ENCODE results near the gene PRICKLE2.

The PRICKLE2 gene

GRCh38 chr3:64196236-64196929, 28.9 kb downstream of the PRICKLE2 start:
- peaks cover 4% of the 10 kb centered on the region for H3K9me3 ChIP-seq (ENCODE audit: insufficient read depth, low read depth, low read length)
- H3K4me3 ChIP-seq (ENCODE audit: low read depth, low read length), result no peak overlapping the region
- no peak overlapping the region for H2AFZ ChIP-seq (ENCODE audit: insufficient read depth, low read length, poor library complexity)
- no peak overlapping the region for H4K91ac ChIP-seq (ENCODE audit: low read depth, low read length)
- H2BK120ac ChIP-seq (ENCODE audit: insufficient read depth, low read length, poor library complexity), result no peak overlapping the region
- H3K14ac ChIP-seq (ENCODE audit: low read length), result no peak overlapping the region
- H3K79me2 ChIP-seq (ENCODE audit: control insufficient read depth, insufficient read depth, low read length, poor library complexity), result peaks cover 2% of the 10 kb centered on the region
- 100% methylated on average over 1 of the region's 5 CpGs for WGBS (ENCODE audit: extremely low coverage, insufficient coverage, insufficient read length)
- H3K23ac ChIP-seq (ENCODE audit: low read length), result no peak overlapping the region
- H2BK5ac ChIP-seq (ENCODE audit: low read depth, low read length, poor library complexity), result no peak overlapping the region
- H3K9ac ChIP-seq (ENCODE audit: low read length), result no peak overlapping the region
- H3K4ac ChIP-seq (ENCODE audit: low read depth, low read length), result no peak overlapping the region
- no peak overlapping the region for H3K27ac ChIP-seq (ENCODE audit: low read depth, low read length)
- H3K4me2 ChIP-seq (ENCODE audit: low read length), result no peak overlapping the region
- H2BK12ac ChIP-seq (ENCODE audit: low read length), result no peak overlapping the region
- H4K8ac ChIP-seq (ENCODE audit: low read depth, low read length), result no peak overlapping the region
- H3K4me1 ChIP-seq (ENCODE audit: control insufficient read depth in 1 of 2, insufficient read depth in 2 of 2, low read length in 2 of 2), result peaks cover 3 to 4% of the 10 kb centered on the region in 2 experiments
- DNase-seq, result no peak
- no peak overlapping the region for H2AK5ac ChIP-seq (ENCODE audit: low read length)
- H3K27me3 ChIP-seq (ENCODE audit: insufficient read depth, low read length), result no peaks in the 10 kb centered on the region
- peaks cover 12 to 20% of the 10 kb centered on the region in 2 experiments for H3K36me3 ChIP-seq (ENCODE audit: control insufficient read depth in 1 of 2, insufficient read depth in 2 of 2, low read length in 2 of 2)
- no peak overlapping the region for H4K12ac ChIP-seq (ENCODE audit: low read depth, low read length)
- H3K18ac ChIP-seq (ENCODE audit: low read length), result no peak overlapping the region
- H3K79me1 ChIP-seq (ENCODE audit: low read length), result peaks cover 3% of the 10 kb centered on the region

DNA sequence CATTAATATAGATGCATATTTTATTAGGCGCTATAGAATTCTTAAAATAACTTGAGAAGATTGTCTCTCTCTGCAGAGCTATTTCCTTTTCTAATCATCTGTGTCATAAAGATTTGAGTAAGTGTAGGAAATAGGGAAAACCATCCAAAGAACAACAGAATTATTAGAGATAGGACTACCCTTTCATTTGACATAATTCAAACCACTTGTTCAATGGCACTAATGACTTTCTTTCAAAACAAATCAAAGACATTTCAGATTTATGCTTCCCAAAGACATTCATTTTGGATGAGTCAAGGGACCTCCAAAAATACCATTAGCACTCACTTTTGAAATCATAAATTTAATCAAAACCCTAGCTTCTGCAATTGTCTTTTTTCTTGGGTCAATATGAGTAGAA, 29.5 kb downstream of the PRICKLE2 start:
- H3K4me2 ChIP-seq (ENCODE audit: low read length), result no peak overlapping the region

DNA sequence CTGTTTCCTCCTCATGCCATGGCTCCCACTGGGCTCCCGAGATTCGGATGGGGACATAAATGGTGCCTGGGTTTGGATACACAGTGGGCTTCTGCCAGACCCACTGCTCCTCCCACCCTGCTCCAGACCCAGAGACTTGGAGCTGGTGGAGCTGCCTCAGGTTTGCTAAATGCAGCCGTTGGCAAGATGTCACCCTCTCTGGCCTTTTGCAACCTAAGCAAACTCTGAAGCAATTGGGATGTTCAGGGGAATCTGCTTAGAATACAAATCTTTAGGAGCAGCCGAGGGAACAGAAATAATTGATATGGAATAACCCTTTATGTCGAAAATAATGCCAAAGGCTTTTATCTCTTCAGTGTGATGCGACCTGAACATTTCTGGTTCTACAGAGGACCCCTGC, 33.4 kb downstream of the PRICKLE2 start:
- no peak for DNase-seq
- WGBS (ENCODE audit: extremely low coverage, insufficient coverage, insufficient read length), result no CpG with 5 or more reads among the region's 6 CpGs

More for the DNA sequence above, 29.5 kb downstream of the PRICKLE2 start:
- H3K4me3 ChIP-seq (ENCODE audit: low read depth, low read length), result no peak overlapping the region
- peaks cover 4 to 7% of the 10 kb centered on the region in 2 experiments for H3K4me1 ChIP-seq (ENCODE audit: control insufficient read depth in 1 of 2, insufficient read depth in 2 of 2, low read length in 2 of 2)
- H2AFZ ChIP-seq (ENCODE audit: insufficient read depth, low read length, poor library complexity), result no peak overlapping the region
- H3K79me1 ChIP-seq (ENCODE audit: low read length), result peaks cover 3% of the 10 kb centered on the region
- H3K18ac ChIP-seq (ENCODE audit: low read length), result no peak overlapping the region
- no peaks in the 10 kb centered on the region for H3K27me3 ChIP-seq (ENCODE audit: insufficient read depth, low read length)
- H3K27ac ChIP-seq (ENCODE audit: low read depth, low read length), result no peak overlapping the region
- no peak overlapping the region for H3K23ac ChIP-seq (ENCODE audit: low read length)
- H4K12ac ChIP-seq (ENCODE audit: low read depth, low read length), result no peak overlapping the region
- no peak overlapping the region for H2BK12ac ChIP-seq (ENCODE audit: low read length)
- H3K4ac ChIP-seq (ENCODE audit: low read depth, low read length), result no peak overlapping the region
- peaks cover 2% of the 10 kb centered on the region for H3K79me2 ChIP-seq (ENCODE audit: control insufficient read depth, insufficient read depth, low read length, poor library complexity)
- H2BK5ac ChIP-seq (ENCODE audit: low read depth, low read length, poor library complexity), result no peak overlapping the region
- WGBS (ENCODE audit: extremely low coverage, insufficient coverage, insufficient read length), result no CpG with 5 or more reads among the region's 1 CpG
- H2AK5ac ChIP-seq (ENCODE audit: low read length), result no peak overlapping the region
- H3K14ac ChIP-seq (ENCODE audit: low read length), result no peak overlapping the region
- peaks cover 12 to 20% of the 10 kb centered on the region in 2 experiments for H3K36me3 ChIP-seq (ENCODE audit: control insufficient read depth in 1 of 2, insufficient read depth in 2 of 2, low read length in 2 of 2)
- no peak overlapping the region for H4K91ac ChIP-seq (ENCODE audit: low read depth, low read length)
- no peak overlapping the region for H2BK120ac ChIP-seq (ENCODE audit: insufficient read depth, low read length, poor library complexity)
- H4K8ac ChIP-seq (ENCODE audit: low read depth, low read length), result no peak overlapping the region
- H3K9me3 ChIP-seq (ENCODE audit: insufficient read depth, low read depth, low read length), result peaks cover 4% of the 10 kb centered on the region
- H3K9ac ChIP-seq (ENCODE audit: low read length), result no peak overlapping the region
- DNase-seq, result no peak

DNA sequence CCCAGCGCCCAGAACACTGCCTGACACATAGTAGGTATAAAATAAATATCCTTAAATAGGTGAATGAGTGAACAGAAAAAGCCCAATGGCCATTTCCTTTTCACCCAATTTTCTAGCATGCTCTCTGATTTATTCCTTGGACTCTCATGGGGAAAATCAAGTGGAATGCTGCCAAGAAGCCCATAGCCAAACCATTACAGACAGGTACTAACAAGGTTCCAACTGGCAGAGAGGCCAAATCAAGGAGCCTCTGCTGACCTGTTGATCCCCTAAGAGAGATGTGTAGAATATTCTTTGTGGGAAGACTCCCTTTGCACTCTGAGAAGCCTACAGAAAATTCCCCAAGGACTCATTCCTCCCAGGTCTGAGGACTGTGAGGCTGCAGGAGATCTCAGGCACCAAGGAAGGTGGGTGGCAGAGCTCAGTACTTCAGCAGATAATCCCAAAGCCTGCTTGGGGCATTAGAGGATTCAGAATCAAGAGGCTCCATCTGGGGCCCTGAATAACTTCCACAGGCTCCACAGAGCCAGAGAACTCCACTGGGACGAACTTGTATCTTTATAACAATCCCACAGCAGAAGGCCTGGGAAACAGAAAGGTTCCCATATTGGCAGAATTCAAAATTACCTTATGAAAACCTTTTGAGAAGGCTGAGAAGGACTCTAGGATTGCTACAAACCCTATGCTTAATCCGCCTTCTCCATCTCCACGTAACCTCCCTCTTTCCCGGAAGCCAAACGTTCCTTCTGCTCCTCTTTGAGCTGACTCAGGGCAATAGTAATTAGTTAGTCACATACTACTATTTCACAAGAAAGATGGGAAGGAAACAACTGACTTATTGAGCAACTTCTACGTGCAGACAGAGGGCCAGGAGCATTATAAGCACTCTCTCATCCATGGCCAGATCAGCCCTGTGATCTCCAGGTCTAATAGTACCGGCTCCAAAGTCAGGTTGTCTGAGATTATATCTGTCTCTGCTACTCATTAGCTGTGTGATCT, 34.5 kb downstream of the PRICKLE2 start:
- H4K12ac ChIP-seq (ENCODE audit: low read depth, low read length), result no peak overlapping the region
- H2BK5ac ChIP-seq (ENCODE audit: low read depth, low read length, poor library complexity), result peak overlapping the region; percentile 59
- peak overlapping the region; percentile 20 for H3K14ac ChIP-seq (ENCODE audit: low read length)
- no peak overlapping the region for H3K18ac ChIP-seq (ENCODE audit: low read length)
- peak overlapping the region; percentile 36 for H3K27ac ChIP-seq (ENCODE audit: low read depth, low read length)
- peak overlapping the region; percentile 57 for H3K4ac ChIP-seq (ENCODE audit: low read depth, low read length)
- H4K91ac ChIP-seq (ENCODE audit: low read depth, low read length), result peak overlapping the region; percentile 11
- no peak overlapping the region for H3K9ac ChIP-seq (ENCODE audit: low read length)
- H2BK12ac ChIP-seq (ENCODE audit: low read length), result peak overlapping the region; percentile 42
- H2AK5ac ChIP-seq (ENCODE audit: low read length), result peak overlapping the region; percentile 50
- H3K79me2 ChIP-seq (ENCODE audit: control insufficient read depth, insufficient read depth, low read length, poor library complexity), result peaks cover 3% of the 10 kb centered on the region
- H3K27me3 ChIP-seq (ENCODE audit: insufficient read depth, low read length), result no peaks in the 10 kb centered on the region
- H3K23ac ChIP-seq (ENCODE audit: low read length), result no peak overlapping the region
- H4K8ac ChIP-seq (ENCODE audit: low read depth, low read length), result peak overlapping the region; percentile 5
- peak; percentile 86 to 91 for DNase-seq
- peak overlapping the region; percentile 65 for H2BK120ac ChIP-seq (ENCODE audit: insufficient read depth, low read length, poor library complexity)
- peaks cover 4 to 12% of the 10 kb centered on the region in 2 experiments for H3K36me3 ChIP-seq (ENCODE audit: control insufficient read depth in 1 of 2, insufficient read depth in 2 of 2, low read length in 2 of 2)
- no peaks in the 10 kb centered on the region for H3K9me3 ChIP-seq (ENCODE audit: insufficient read depth, low read depth, low read length)
- H3K4me1 ChIP-seq (ENCODE audit: control insufficient read depth in 1 of 2, insufficient read depth in 2 of 2, low read length in 2 of 2), result peaks cover 30 to 34% of the 10 kb centered on the region in 2 experiments
- no peak overlapping the region for H3K4me3 ChIP-seq (ENCODE audit: low read depth, low read length)
- peaks cover 20% of the 10 kb centered on the region for H3K79me1 ChIP-seq (ENCODE audit: low read length)
- WGBS (ENCODE audit: extremely low coverage, insufficient coverage, insufficient read length), result no CpG with 5 or more reads among the region's 8 CpGs
- no peak overlapping the region for H2AFZ ChIP-seq (ENCODE audit: insufficient read depth, low read length, poor library complexity)
- H3K4me2 ChIP-seq (ENCODE audit: low read length), result no peak overlapping the region

More for the DNA sequence above, 33.4 kb downstream of the PRICKLE2 start:
- H3K79me1 ChIP-seq (ENCODE audit: low read length), result peaks cover 18% of the 10 kb centered on the region
- no peak overlapping the region for H3K14ac ChIP-seq (ENCODE audit: low read length)
- H3K4me3 ChIP-seq (ENCODE audit: low read depth, low read length), result no peak overlapping the region
- no peak overlapping the region for H2AFZ ChIP-seq (ENCODE audit: insufficient read depth, low read length, poor library complexity)
- no peak overlapping the region for H4K91ac ChIP-seq (ENCODE audit: low read depth, low read length)
- no peak overlapping the region for H3K4me2 ChIP-seq (ENCODE audit: low read length)
- no peak overlapping the region for H4K12ac ChIP-seq (ENCODE audit: low read depth, low read length)
- H3K36me3 ChIP-seq (ENCODE audit: control insufficient read depth in 1 of 2, insufficient read depth in 2 of 2, low read length in 2 of 2), result peaks cover 4 to 12% of the 10 kb centered on the region in 2 experiments
- no peak overlapping the region for H2BK5ac ChIP-seq (ENCODE audit: low read depth, low read length, poor library complexity)
- no peak overlapping the region for H4K8ac ChIP-seq (ENCODE audit: low read depth, low read length)
- H2BK12ac ChIP-seq (ENCODE audit: low read length), result peak overlapping the region; percentile 4
- peak overlapping the region; percentile 79 for H2BK120ac ChIP-seq (ENCODE audit: insufficient read depth, low read length, poor library complexity)
- no peak overlapping the region for H3K9ac ChIP-seq (ENCODE audit: low read length)
- H3K27me3 ChIP-seq (ENCODE audit: insufficient read depth, low read length), result no peaks in the 10 kb centered on the region
- H2AK5ac ChIP-seq (ENCODE audit: low read length), result no peak overlapping the region
- peak overlapping the region; percentile 54 for H3K18ac ChIP-seq (ENCODE audit: low read length)
- H3K4me1 ChIP-seq (ENCODE audit: control insufficient read depth in 1 of 2, insufficient read depth in 2 of 2, low read length in 2 of 2), result peaks cover 28 to 32% of the 10 kb centered on the region in 2 experiments
- H3K79me2 ChIP-seq (ENCODE audit: control insufficient read depth, insufficient read depth, low read length, poor library complexity), result peaks cover 3% of the 10 kb centered on the region
- H3K9me3 ChIP-seq (ENCODE audit: insufficient read depth, low read depth, low read length), result no peaks in the 10 kb centered on the region
- no peak overlapping the region for H3K27ac ChIP-seq (ENCODE audit: low read depth, low read length)
- no peak overlapping the region for H3K23ac ChIP-seq (ENCODE audit: low read length)
- H3K4ac ChIP-seq (ENCODE audit: low read depth, low read length), result peak overlapping the region; percentile 53

Measured in trophoblast cell (in vitro differentiated cells and primary cell).